ENCODE data around the gene SLC1A6. TPM values are rescaled to one million over a fixed set of nuclear protein-coding genes. Genes with fewer than 3 reads are reported as not detected.
"Not testable (repeated sequence)": the region's sequence is repeated elsewhere in the genome, so short reads cannot be mapped to it uniquely, and the experiment has no call there.

SLC1A6 gene
- total and polyA plus RNA-seq, 2 donors (not counting 1 experiment from before 2014, with no cell fraction given): 0.25 TPM; not detected in 1

DNA sequence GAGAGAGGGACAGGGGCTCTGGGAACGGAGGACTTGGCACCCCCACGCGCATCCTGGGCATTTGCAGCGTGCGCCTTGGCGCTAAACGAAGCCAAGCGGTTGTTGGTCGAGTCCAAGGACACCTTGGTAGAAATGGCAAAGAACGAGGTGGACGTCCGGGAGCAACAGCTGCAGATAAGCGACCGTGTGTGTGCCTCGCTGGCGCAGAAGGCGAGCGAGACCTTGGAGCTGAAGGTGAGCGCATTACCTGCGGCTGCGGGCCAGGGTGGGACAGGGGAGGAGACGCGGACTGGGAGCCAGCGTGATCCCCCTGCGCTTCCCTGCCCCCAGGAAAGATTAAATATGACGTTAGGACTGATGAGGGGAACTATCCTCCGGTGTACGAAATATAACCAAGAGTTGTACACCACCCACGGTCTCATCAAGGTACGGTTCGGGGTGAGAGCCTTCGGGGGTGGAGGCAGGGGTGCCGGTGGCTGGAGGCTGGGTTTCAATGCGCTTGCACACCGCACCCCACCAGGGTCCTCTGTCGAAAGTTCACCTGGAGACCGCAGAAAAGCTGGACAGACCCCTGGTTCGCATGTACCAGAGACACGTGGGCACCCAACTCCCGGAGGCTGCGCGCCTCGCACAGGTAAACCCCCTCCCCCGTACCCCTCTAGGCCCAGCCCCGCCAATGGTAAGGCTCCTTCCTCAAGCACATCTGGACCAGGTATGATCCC lies 41.8 kb upstream of the SLC1A6 start:
- no peak overlapping the region for H3K4me2 ChIP-seq (replicated peaks; ENCODE audit: low read depth, low read length, poor library complexity, severe bottlenecking)
- H3K27me3 ChIP-seq (replicated peaks in 1 of 4; ENCODE audit: control extremely low read depth in 1 of 4, control insufficient read depth in 3 of 4, insufficient read depth in 4 of 4, low read length in 3 of 4): peaks cover 0 to 10% (median 1%) of the 10 kb centered on the region in 4 experiments
- ChIA-PET POLR2A (no interaction called here), CTCF (no interaction called here)
- no peaks in the 10 kb centered on the region for H3K36me3 ChIP-seq (replicated peaks in 1 of 2; ENCODE audit: control extremely low read depth in 1 of 2, control insufficient read depth in 1 of 2, extremely low read depth in 1 of 2, insufficient read depth in 2 of 2, low read length in 1 of 2)
- peaks cover 12% of the 10 kb centered on the region for H3K27me3 Mint-ChIP-seq
- H3K9me3 ChIP-seq (ENCODE audit: control extremely low read depth in 1 of 3, control insufficient read depth in 2 of 3, insufficient read depth in 1 of 3, low read length in 2 of 3): peaks cover 0 to 4% (median 0%) of the 10 kb centered on the region in 3 donors
- H3K27ac ChIP-seq (ENCODE audit: low read length in 2 of 2): no peak overlapping the region
- ATAC-seq (ENCODE audit: low read depth): no peak
- intact Hi-C loops (cut with micrococcal nuclease): no loop called here
- no peak overlapping the region for H2AFZ ChIP-seq (ENCODE audit: insufficient read depth, low read depth, low read length, poor library complexity, severe bottlenecking)
- no peak overlapping the region for H3K9ac ChIP-seq (ENCODE audit: low read length)
- no peak overlapping the region for H3K4me3 Mint-ChIP-seq
- no peaks in the 10 kb centered on the region for H4K20me1 ChIP-seq (ENCODE audit: control insufficient read depth, insufficient read depth, low read length, poor library complexity, severe bottlenecking)
- TF ChIP-seq, protein P1, sequence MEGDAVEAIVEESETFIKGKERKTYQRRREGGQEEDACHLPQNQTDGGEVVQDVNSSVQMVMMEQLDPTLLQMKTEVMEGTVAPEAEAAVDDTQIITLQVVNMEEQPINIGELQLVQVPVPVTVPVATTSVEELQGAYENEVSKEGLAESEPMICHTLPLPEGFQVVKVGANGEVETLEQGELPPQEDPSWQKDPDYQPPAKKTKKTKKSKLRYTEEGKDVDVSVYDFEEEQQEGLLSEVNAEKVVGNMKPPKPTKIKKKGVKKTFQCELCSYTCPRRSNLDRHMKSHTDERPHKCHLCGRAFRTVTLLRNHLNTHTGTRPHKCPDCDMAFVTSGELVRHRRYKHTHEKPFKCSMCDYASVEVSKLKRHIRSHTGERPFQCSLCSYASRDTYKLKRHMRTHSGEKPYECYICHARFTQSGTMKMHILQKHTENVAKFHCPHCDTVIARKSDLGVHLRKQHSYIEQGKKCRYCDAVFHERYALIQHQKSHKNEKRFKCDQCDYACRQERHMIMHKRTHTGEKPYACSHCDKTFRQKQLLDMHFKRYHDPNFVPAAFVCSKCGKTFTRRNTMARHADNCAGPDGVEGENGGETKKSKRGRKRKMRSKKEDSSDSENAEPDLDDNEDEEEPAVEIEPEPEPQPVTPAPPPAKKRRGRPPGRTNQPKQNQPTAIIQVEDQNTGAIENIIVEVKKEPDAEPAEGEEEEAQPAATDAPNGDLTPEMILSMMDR (IDR thresholded peaks at IDR 0.05): no peak
- TF ChIP-seq EZH2 (IDR thresholded peaks at IDR 0.05; ENCODE audit: borderline replicate concordance, insufficient read depth, low read depth, low read length, poor library complexity, severe bottlenecking): no peak
- H3K27ac Mint-ChIP-seq: no peak overlapping the region
- WGBS (ENCODE audit: insufficient coverage): 89% methylated on average over 45 of the region's 45 CpGs
- no peaks in the 10 kb centered on the region for H3K4me1 Mint-ChIP-seq
- no peaks in the 10 kb centered on the region for H3K9me3 Mint-ChIP-seq (ENCODE audit: insufficient read depth)
- DNase-seq: no peak
- H3K4me1 ChIP-seq (ENCODE audit: control insufficient read depth in 2 of 2, insufficient read depth in 2 of 2, low read length in 2 of 2): no peaks in the 10 kb centered on the region
- no peaks in the 10 kb centered on the region for H3K79me2 ChIP-seq (ENCODE audit: control insufficient read depth, insufficient read depth, low read length)
- H3K4me3 ChIP-seq (ENCODE audit: control extremely low read depth in 1 of 5, extremely low read depth in 1 of 5, insufficient read depth in 1 of 5, low read depth in 2 of 5, low read length in 4 of 5): no peak overlapping the region

DNA sequence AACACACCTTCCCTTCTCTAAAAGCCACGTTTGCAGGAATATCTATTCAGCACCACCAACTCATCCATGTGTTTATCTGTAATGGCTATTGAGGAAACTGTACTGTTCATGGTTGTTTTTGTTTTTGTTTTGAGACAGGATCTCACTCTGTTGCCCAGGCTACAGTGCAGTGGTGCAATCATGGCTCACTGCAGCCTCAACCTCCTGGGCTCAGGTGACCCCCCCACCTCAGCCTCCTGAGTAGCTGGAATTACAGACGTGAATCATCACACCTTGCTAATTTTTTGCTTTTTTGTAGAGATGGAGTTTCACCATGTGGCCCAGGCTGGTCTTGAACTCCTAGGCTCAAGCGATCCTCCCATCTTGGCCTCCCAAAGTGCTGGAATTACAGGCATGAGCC lies 39.2 kb upstream of the SLC1A6 start:
- H3K79me2 ChIP-seq (ENCODE audit: control insufficient read depth, insufficient read depth, low read length); H3K4me2 ChIP-seq (replicated peaks; ENCODE audit: low read depth, low read length, poor library complexity, severe bottlenecking); H3K9me3 ChIP-seq (ENCODE audit: control extremely low read depth in 1 of 3, control insufficient read depth in 2 of 3, insufficient read depth in 1 of 3, low read length in 2 of 3); ATAC-seq (ENCODE audit: low read depth); H2AFZ ChIP-seq (ENCODE audit: insufficient read depth, low read depth, low read length, poor library complexity, severe bottlenecking); H3K4me3 Mint-ChIP-seq; H3K27ac Mint-ChIP-seq; H4K20me1 ChIP-seq (ENCODE audit: control insufficient read depth, insufficient read depth, low read length, poor library complexity, severe bottlenecking); H3K9me3 Mint-ChIP-seq (ENCODE audit: insufficient read depth); DNase-seq; H3K4me1 Mint-ChIP-seq; H3K4me3 ChIP-seq (ENCODE audit: control extremely low read depth in 1 of 5, extremely low read depth in 1 of 5, insufficient read depth in 1 of 5, low read depth in 2 of 5, low read length in 4 of 5); intact Hi-C loops (cut with micrococcal nuclease); H3K36me3 ChIP-seq (replicated peaks in 1 of 2; ENCODE audit: control extremely low read depth in 1 of 2, control insufficient read depth in 1 of 2, extremely low read depth in 1 of 2, insufficient read depth in 2 of 2, low read length in 1 of 2); POLR2A ChIA-PET; CTCF ChIA-PET; H3K27ac ChIP-seq (ENCODE audit: low read length in 2 of 2); H3K4me1 ChIP-seq (ENCODE audit: control insufficient read depth in 2 of 2, insufficient read depth in 2 of 2, low read length in 2 of 2); H3K9ac ChIP-seq (ENCODE audit: low read length): not testable (repeated sequence)
- peaks cover 24% of the 10 kb centered on the region for H3K27me3 Mint-ChIP-seq
- H3K27me3 ChIP-seq (replicated peaks in 1 of 4; ENCODE audit: control extremely low read depth in 1 of 4, control insufficient read depth in 3 of 4, insufficient read depth in 4 of 4, low read length in 3 of 4): peaks cover 0 to 10% (median 4%) of the 10 kb centered on the region in 4 experiments
- no CpG with 5 or more reads among the region's 3 CpGs for WGBS (ENCODE audit: insufficient coverage)
